ENCODE results near the gene CATSPERD. TPM values are rescaled to one million over a fixed set of nuclear protein-coding genes. Genes with fewer than 3 reads are reported as not detected.

The CATSPERD gene
- total and polyA plus RNA-seq, 4 donors = not detected

GRCh38 chr19:5803752-5804515, 83.5 kb downstream of the CATSPERD start (continued):
- TF ChIP-seq SP1 (IDR thresholded peaks at IDR 0.05) (peak; percentile 58), RXRA (IDR thresholded peaks at IDR 0.05) (peak; percentile 3 to 16), EGR1 (IDR thresholded peaks at IDR 0.05; ENCODE audit: low read depth in 2 of 2) (no peak)

GRCh38 chr19:5804516-5805461, 84.4 kb downstream of the CATSPERD start, which contains the start of gene NRTN:
NRTN (plus strand) TSS chr19:5805067; CDS start chr19:5824166, 19,099 bp downstream.
- Histone ChIP-seq H3K9ac (ENCODE audit: low read depth in 1 of 2, low read length in 2 of 2) (no peak within 1 kb of the TSS), H3K36me3 (ENCODE audit: control insufficient read depth in 4 of 4, insufficient read depth in 3 of 4, low read depth in 1 of 4, low read length in 3 of 4) (no peaks in the 10 kb centered on the region), H3K27ac (ENCODE audit: low read depth in 1 of 2, low read length in 2 of 2) (peak within 1 kb of the TSS in 1 of 2 donors; percentile 23), H3K27me3 (ENCODE audit: control insufficient read depth in 4 of 4, insufficient read depth in 4 of 4, low read length in 3 of 4) (no peaks in the 10 kb centered on the region), H3K4me3 (ENCODE audit: low read depth in 1 of 3, low read length in 3 of 3) (peak within 1 kb of the TSS in 2 of 3 donors; percentile 59 to 71), H3K9me3 (ENCODE audit: control insufficient read depth in 4 of 4, low read length in 3 of 4) (no peaks in the 10 kb centered on the region), H3K4me1 (ENCODE audit: control insufficient read depth in 4 of 4, insufficient read depth in 4 of 4, low read length in 3 of 4) (peaks cover 25 to 43% (median 32%) of the 10 kb centered on the region in 4 donors)
- 1% methylated on average over 106 of the region's 107 CpGs for WGBS
- DNase-seq (ENCODE audit: low spot score) = peak; percentile 70
- TF ChIP-seq GABPA (IDR thresholded peaks at IDR 0.05 in 1 of 2, conservative IDR thresholded peaks at IDR 0.05 in 1 of 2) = no peak
- TF ChIP-seq JUND (IDR thresholded peaks at IDR 0.05) = no peak

- Histone ChIP-seq H3K27ac (ENCODE audit: low read depth in 1 of 2, low read length in 2 of 2) (peak overlapping the region in 1 of 2 donors; percentile 23), H3K9me3 (ENCODE audit: control insufficient read depth in 4 of 4, low read length in 3 of 4) (no peaks in the 10 kb centered on the region), H3K4me3 (ENCODE audit: low read depth in 1 of 3, low read length in 3 of 3) (peak overlapping the region in 2 of 3 donors; percentile 59 to 71), H3K9ac (ENCODE audit: low read depth in 1 of 2, low read length in 2 of 2) (no peak overlapping the region), H3K4me1 (ENCODE audit: control insufficient read depth in 4 of 4, insufficient read depth in 4 of 4, low read length in 3 of 4) (peaks cover 18 to 35% (median 24%) of the 10 kb centered on the region in 4 donors), H3K27me3 (ENCODE audit: control insufficient read depth in 4 of 4, insufficient read depth in 4 of 4, low read length in 3 of 4) (no peaks in the 10 kb centered on the region), H3K36me3 (ENCODE audit: control insufficient read depth in 4 of 4, insufficient read depth in 3 of 4, low read depth in 1 of 4, low read length in 3 of 4) (no peaks in the 10 kb centered on the region)
- WGBS = 2% methylated on average over 46 of the region's 46 CpGs
- TF ChIP-seq REST (IDR thresholded peaks at IDR 0.05) = no peak
- TF ChIP-seq FOXA2 (IDR thresholded peaks at IDR 0.05) = no peak
- TF ChIP-seq HNF4G (IDR thresholded peaks at IDR 0.05) = no peak
- TF ChIP-seq GABPA (IDR thresholded peaks at IDR 0.05 in 1 of 2, conservative IDR thresholded peaks at IDR 0.05 in 1 of 2) = no peak
- no peak for TF ChIP-seq NR2F2 (IDR thresholded peaks at IDR 0.05)
- TF ChIP-seq ATF3 (IDR thresholded peaks at IDR 0.05) = no peak
- no peak for TF ChIP-seq ZBTB33 (IDR thresholded peaks at IDR 0.05)
- no peak for TF ChIP-seq YY1 (IDR thresholded peaks at IDR 0.05)
- no peak for TF ChIP-seq TAF1 (conservative IDR thresholded peaks at IDR 0.05)
- TF ChIP-seq SP1 (IDR thresholded peaks at IDR 0.05) = peak; percentile 73
- no peak for TF ChIP-seq MAX (IDR thresholded peaks at IDR 0.05)
- TF ChIP-seq EGR1 (IDR thresholded peaks at IDR 0.05; ENCODE audit: low read depth in 2 of 2) = no peak
- TF ChIP-seq RXRA (IDR thresholded peaks at IDR 0.05) = peak in 1 of 2 donors; percentile 72
- TF ChIP-seq FOXA1 (IDR thresholded peaks at IDR 0.05) = peak; percentile 26
- TF ChIP-seq RAD21 (IDR thresholded peaks at IDR 0.05) = peak; percentile 74 to 84
- peak; percentile 80 for TF ChIP-seq CTCF (IDR thresholded peaks at IDR 0.05; ENCODE audit: low read depth, low read length, missing input control)
- no peak for TF ChIP-seq JUND (IDR thresholded peaks at IDR 0.05)
- peak in 1 of 2 donors; percentile 26 for TF ChIP-seq HNF4A (conservative IDR thresholded peaks at IDR 0.05)
- peak; percentile 72 for DNase-seq (ENCODE audit: low spot score)
Measured at GRCh38 chr19:5805462-5806132, 85.2 kb downstream of the CATSPERD start.

Measured in liver (tissue), 9 donors.